Activated CD8-positive, alpha-beta memory T cell treated with anti-CD3 and anti-CD28 coated beads for 48 hours (primary cell): Measurements from ENCODE around the gene LAPTM5.
"Not testable (repeated sequence)": the region's sequence is repeated elsewhere in the genome, so short reads cannot be mapped to it uniquely, and the experiment has no call there.

Experiments
- DNase-seq, 3 experiments: peaks; one replicate each; pipeline ENCODE4 v3.0.0-alpha.2; 2020; ENCODE audit warnings: low read depth in 2 of 3, low spot score in 2 of 3

The LAPTM5 gene

GRCh38 chr1:30771005-30771404, 13.4 kb upstream of the LAPTM5 start:
- no peak for DNase-seq

DNA sequence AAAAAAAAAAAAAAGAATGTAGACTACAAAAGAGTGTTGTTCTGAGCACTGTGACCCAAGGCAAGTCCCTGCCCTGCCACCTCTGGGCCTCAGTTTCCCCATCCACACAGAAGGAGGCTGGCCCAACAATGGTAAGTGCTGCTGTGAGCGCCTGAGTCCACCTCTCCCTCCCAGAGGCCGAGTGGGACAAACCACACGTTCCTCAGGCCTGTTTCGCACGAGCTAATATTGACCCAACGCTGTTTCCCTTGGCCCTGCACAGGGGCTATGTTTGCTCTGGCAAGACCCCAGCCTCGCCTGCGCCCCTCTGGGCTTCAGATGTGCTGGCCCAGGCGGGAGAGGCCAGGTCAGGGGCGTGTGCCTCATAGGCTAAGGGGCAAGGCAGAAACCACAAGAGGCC, 12.6 kb upstream of the LAPTM5 start:
- no peak for DNase-seq

- DNase-seq, result no peak
Measured at GRCh38 chr1:30768830-30769718, 11.5 kb upstream of the LAPTM5 start.

DNA sequence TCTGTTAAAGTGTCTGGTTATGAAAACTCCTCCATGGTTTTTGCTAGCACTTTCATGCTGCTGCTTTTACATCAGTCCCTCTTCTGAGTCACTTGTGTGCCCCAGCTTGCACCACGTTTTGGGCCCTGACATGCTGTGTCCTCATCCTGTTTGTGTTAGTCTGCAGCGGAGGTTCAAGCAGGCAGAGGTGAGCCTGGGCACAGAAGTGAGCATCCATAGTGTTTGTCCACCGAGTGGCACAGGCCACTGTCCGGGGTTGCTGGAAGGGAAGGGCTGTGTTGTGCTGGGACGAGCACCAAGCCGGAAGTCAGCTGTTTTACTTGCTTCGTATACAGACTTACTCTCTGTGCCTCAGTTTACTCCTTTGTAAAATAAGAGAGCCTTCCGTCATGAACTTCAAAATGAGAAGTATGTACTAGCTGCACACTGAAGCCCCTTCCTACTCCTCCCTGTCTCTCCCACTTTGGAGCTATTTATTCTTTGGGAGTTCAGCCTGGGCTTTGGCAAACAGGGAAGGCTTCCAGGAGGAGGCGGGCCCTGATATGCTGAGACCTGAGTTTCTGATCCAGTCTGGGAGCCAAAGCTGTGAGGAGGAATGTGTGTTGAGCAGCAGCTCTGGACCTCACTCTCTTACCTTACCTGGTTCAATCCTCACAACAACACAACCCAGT, 10.7 kb upstream of the LAPTM5 start:
- DNase-seq, result no peak

DNA sequence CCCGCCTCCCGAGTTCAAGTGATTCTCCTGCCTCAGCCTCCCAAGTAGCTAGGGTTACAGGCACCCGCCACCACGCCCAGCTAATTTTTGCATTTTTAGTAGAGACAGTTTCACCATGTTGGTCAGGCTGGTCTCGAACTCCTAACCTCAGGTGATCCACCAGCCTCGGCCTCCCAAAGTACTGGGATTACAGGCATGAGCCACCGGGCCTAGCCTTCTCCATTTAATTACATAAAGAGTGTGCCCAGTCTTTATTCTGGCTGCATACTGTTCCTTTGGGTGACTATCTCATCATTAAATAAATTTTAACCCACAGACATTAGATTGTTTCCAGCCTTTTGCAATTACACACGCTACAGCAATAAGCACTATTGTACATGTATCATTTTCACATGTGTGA, 9.4 kb upstream of the LAPTM5 start:
- DNase-seq, result not testable (repeated sequence)

DNA sequence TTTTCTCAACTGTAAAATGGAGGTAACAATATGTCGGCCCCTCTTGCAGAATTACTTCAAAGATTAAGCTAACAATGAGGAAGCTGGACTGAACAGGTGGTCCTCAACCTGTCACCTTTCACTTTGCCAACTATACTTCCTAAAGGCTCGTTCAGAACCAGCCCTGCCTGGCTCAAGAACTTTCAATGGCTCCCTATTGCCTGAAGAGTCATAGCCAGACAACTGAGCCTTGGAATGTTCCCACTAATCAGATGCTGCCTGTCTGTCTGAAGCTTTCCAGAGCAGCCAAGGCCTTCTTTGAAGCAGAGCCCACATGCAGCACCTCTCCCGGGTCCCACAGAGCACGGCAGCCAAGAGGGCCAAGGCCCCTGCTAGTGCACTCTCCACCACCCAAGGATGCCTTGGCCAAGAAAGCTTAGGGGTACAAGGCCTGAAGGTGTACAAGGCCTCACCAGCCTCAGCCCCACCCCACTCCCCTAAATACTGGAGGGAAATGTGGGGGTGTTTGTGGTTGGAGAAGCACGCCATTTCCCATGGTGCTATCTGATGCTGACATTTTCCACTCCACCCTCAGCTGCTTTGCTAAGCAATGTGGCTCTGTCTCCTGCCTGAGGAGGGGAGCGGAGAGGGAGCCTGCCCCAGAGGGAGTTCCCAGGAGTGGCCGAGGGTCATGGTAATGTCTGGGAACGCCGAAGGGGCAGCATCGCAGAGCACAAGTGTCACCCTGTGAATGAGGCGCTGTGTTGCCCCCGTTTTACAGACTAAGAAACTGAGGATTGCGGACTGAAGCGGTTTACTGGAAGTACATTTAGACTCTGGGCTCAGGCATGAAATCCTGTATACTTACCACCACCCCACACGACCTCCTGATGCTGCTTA, 8.2 kb upstream of the LAPTM5 start:
- no peak for DNase-seq

DNA sequence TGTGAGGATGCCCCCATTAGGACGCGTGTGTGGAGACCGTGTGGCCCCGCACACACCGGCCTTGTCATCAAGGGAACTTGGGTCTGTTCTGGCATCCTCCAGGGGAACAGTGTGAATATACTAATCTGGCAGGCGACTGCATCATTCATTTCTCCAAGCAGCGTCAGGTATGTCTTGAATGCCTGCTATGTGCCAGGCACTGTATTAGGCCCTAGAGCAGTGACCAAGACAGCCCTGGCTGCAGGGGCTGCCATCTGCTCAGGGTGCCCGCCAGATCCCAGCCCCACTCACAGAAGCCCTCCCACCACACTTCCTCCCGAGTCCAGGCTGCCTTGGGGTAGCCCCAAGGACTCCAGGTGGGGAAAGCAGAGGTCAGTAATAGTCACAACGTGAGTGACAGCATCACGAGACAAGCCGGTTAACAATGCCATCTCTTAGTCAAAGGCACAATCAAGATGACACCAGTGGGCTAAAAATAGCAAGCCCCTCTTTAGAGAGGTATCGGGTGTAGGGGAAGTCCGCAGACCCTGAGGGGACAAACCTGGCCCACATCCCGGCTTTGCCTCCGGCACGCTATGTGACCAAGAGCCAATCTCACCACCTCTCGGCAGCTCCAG, 7.5 kb upstream of the LAPTM5 start:
- no peak for DNase-seq

DNA sequence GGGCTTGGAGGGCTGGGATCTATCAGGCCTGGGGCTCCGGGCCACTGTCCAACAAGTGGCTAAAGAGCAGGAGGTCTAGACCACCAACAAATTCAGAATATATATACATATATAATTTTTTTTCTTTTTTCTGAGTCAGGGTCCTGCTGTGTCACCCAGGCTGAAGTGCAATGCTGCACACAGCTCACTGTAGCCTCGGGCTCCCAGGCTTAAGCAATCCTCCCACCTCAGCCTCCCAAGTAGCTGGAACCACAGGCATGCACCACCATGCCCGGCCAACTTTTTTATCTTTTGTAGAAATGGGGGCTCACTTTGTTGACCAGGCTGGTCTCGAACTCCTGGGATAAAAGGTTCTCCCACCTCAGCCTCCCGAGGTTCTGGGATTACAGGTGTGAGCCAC, 6.8 kb upstream of the LAPTM5 start:
- DNase-seq, result no peak

DNA sequence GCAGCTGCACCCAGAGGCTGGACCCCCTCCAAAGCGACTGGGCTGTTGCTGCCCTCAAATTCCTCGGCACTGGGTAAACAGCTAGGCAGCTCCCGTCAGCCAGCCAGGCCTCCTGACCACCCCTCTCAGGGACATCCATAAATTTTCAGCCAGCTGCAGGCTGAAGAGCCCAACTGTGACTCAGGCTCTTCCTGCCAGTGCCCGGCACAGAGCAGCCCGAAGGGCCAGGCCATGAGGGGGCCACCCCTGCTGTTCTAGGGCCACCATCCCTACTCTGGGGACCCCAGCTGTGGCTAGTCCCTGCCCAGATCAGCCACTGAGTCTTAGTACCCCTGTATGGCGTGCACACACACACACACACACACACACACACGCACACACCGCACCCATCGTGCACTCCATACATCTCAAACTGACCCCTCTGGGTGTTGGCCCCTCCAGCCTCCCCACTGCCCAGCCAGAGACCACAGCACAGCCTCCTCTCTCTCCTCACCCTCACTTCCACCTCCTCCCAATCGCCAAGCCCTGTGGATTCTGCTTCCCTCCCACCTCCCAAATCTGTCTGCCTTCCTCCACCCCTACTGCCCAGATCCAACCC, 6.2 kb upstream of the LAPTM5 start:
- no peak for DNase-seq

GRCh38 chr1:30762930-30763650, 5.5 kb upstream of the LAPTM5 start:
- DNase-seq, result no peak

DNA sequence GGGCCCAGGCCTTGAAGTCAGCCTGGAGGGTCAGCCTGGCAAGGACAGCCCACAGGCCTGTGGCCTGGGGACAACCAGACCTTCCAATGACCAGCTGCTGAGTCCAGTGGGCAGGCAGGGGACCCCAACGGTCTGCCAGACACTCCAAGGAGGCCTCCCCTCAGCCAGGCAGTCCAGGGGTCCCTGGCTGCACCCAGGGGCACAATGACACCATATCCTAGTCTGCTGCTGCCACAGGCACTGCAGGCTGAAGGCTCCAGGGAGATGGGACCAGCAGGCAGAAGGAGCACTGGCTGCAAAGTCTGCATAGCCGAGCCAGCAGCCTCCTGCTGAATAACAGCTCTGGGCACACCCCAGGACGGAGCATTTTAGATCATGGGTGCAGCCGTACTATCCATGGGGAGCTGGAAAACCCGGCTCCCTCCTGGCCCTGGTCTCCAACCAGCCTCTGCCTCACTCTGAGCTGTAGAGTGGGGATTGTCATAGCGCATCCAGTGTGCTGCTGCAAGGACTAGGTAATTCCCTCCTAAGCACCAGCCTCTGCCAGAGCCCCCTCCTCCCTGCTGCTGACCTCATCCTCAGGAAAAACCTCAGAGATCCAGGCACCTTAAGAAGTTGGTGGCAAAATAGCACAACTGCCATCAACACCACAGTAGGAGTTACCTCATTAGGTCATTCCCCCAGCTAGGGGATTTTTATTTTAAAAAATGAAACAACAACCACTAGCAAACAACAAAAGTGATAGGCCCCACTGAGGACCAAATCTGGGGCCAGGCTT, 4.8 kb upstream of the LAPTM5 start:
- no peak for DNase-seq

DNA sequence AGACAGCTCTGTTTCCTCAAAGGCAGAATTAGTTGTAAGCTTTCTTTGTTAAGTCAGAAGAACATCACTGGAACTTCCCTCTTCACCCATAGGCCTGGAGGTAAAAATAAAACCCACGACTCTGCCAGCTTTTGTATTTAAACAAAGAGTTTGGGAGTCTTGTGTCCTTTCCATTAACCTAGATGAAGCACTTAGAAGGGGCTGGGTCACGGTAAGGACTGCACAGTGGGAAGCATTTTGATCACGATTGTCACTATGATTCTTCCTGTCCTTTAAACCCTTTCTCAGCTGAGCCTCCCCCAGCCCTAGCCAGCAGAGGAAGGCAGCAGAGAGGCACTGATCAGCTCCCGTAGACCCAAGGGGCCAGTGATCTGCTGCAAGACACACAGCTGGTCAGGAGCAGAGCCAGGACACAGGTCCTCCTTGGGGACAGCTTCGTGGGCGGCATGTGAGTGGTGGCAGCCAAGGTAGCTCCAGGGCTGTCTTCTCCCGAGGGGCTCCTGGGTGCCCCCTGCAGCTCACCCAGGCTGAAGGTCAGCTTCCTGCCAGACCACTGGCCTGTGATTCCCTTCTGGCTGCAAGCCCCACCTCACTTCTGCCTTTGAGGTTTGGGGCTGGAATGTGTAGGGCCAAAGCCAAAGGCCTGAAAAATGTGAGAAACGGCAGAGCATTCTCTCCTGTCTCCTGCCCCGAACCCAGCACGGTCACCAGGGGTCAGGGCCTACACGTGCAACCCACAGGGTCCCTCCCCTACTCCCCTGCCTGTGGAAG, 4.0 kb upstream of the LAPTM5 start:
- no peak for DNase-seq

DNA sequence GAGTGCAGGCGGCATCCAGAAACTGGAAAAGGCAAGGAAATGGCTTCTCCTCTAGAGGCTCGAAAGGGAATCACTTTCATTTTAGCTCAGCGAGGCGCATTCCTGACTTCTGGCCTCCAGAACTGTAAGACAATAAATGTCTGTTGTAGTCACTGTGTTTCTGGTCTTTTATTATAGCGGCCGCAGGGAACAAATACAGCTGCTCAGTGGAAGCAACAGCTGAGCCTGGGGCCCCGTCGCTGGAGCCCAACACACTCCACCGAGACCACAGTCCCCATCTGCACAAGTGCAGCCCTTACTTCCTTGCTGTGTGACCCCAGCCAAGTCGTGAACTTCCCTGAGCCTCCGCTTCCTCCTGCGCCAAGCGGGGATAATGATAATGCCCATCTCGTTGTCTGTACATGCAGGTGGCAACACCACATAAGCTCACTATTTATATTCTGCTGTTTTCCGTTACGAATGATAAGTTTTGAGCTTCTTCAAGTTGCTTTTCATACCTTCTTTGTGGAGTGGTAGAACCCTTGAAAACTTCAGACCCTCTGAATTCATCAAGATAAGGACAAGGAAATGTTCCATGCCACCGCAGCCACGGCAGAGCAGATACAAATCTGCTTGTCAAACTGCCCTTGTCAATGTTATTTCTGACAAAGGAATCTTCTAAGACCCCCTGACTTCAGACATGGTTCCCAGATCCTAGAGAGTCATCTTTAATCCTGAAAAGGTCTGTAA, 3.2 kb upstream of the LAPTM5 start:
- DNase-seq, result no peak

GRCh38 chr1:30759718-30760281, 2.2 kb upstream of the LAPTM5 start:
- DNase-seq, result no peak

DNA sequence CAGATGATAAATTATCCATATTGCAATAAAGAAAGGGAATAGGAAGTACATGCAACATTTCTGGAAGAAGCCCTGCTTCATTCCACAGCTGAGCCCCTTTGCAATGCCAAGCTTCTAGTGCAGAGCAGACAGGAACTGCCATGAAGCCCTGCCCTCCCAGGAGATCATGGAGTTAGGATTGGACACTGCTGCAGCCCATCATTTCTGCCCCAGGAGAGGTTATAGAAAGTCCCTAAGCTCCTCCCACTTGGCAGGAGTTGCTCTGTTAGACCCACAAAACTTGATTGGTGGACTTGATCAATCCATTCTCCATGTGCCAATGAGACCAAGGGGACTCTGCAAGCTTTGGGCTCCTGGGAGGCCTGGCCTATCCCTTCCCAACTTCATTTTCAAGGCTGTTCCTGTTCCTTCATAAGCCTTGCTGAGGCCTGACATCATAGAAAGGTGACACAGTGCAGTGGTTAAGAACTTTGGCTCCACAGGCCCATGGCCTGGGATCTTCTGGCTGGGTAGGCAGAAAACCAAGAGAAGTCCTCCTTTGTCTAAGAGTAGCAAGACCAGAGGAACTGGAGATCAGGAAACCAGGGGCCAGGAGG, 1.3 kb upstream of the LAPTM5 start:
- no peak for DNase-seq

DNA sequence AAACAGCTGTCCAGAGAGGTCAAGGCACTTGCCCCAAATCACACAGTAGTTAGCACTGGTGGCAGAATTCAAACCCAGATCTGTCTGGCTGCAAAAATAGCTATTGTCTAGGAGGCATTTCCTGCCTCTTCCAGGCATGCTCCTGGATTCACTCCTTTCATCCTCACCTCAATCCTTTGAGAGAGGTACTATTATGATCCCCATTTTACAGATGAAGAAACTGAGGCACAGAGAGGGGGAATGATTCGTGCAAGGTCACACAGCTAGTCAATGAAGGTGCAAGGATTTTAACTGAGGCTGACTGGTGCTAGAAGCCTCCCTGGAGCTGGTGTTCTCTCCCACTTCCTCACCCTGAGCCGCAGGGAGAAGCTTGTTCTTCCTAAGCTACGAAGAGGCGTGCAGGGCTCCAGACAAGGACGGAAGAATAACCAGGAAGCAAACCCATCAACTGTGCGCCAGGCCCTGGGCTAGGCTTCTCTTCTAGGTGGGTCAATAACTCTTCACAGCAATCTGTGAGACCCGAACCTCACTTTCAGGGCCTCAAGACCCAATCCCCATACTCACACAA, 631 bp upstream of the LAPTM5 start:
- no peak for DNase-seq
